Stimulated activated naive CD8-positive, alpha-beta T cell treated with anti-CD3 and anti-CD28 coated beads, Interleukin-15, amount 100 ng/mL, for 72 hours (primary cell): Measurements from ENCODE around the gene WBP4.

ENCODE experiments used
- ATAC-seq: fragments of 150-1000 bp; cut with Tn5 transposase; 2 replicates; pipeline ENCODE4 v1.10.0; 2021; ENCODE audit warnings: mild to moderate bottlenecking, moderate library complexity
- DNase-seq, 2 donors: peaks; one replicate each; pipeline ENCODE4 v3.0.0; 2021 to 2022
- H3K27ac Mint-ChIP-seq, 2 donors: one replicate each; pipeline ENCODE4 v1.8.0; 2022; ENCODE audit warnings: mild to moderate bottlenecking in 2 of 2, mixed read lengths in 2 of 2, moderate library complexity in 2 of 2
- H3K27me3 Mint-ChIP-seq: one replicate; pipeline ENCODE4 v1.8.0; 2022; ENCODE audit warnings: mixed read lengths
- H3K4me1 Mint-ChIP-seq: one replicate; pipeline ENCODE4 v1.8.0; 2022; ENCODE audit warnings: mild to moderate bottlenecking, mixed read lengths
- H3K4me3 Mint-ChIP-seq, 2 donors: one replicate each; pipeline ENCODE4 v1.8.0; 2022; ENCODE audit warnings: mild to moderate bottlenecking in 2 of 2, mixed read lengths in 2 of 2, moderate library complexity in 1 of 2
- H3K9me3 Mint-ChIP-seq, 2 donors: one replicate each; pipeline ENCODE4 v1.8.0; 2022; ENCODE audit warnings: mixed read lengths in 2 of 2

WBP4 gene, protein sequence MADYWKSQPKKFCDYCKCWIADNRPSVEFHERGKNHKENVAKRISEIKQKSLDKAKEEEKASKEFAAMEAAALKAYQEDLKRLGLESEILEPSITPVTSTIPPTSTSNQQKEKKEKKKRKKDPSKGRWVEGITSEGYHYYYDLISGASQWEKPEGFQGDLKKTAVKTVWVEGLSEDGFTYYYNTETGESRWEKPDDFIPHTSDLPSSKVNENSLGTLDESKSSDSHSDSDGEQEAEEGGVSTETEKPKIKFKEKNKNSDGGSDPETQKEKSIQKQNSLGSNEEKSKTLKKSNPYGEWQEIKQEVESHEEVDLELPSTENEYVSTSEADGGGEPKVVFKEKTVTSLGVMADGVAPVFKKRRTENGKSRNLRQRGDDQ

GRCh38 chr13:41061075-41061913 is at the start of gene WBP4:
Gene WBP4, plus strand, starts transcription at chr13:41061509. Its CDS starts 165 bp downstream, at chr13:41061674.
- DNase-seq (peak; percentile 93 to 94), ATAC-seq (peak; percentile 86)
- no peaks in the 10 kb centered on the region for H3K9me3 Mint-ChIP-seq
- H3K27me3 Mint-ChIP-seq = no peaks in the 10 kb centered on the region
- H3K4me1 Mint-ChIP-seq = peaks cover 76% of the 10 kb centered on the region
- peak within 1 kb of the TSS; percentile 99 to 100 for H3K27ac Mint-ChIP-seq
- peak within 1 kb of the TSS; percentile 98 to 100 for H3K4me3 Mint-ChIP-seq

- Mint-ChIP-seq H3K4me3 (peak overlapping the region in 1 of 2 donors; percentile 22), H3K27ac (peak overlapping the region in 1 of 2 donors; percentile 76), H3K4me1 (peaks cover 64% of the 10 kb centered on the region), H3K9me3 (no peaks in the 10 kb centered on the region), H3K27me3 (no peaks in the 10 kb centered on the region)
- DNase-seq (no peak), ATAC-seq (no peak)
These were observed 48.8 kb upstream of the WBP4 start for GRCh38 chr13:41012536-41012935.

GRCh38 chr13:41013835-41014234 is 47.5 kb upstream of the WBP4 start:
- peak; percentile 94 for ATAC-seq
- H3K27me3 Mint-ChIP-seq = no peaks in the 10 kb centered on the region

DNA sequence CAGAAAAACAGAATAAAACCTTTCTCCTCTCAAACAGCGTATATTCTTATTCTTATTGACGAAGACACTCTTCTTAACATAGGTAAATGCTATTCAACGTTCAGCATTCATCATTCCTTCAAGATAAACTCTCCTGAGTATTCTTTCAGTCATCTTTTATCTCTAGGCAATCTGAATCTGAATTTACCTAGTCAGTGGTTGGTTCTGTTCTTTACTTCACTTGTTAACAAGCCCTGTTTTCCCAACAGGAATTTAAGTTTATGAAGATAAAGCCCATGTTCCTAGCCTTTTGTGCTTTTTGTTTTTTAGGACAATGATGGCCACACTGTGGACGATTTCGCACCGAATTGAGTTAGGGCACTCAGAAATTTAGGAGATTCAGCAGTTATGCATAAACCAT is 45.4 kb upstream of the WBP4 start:
- Mint-ChIP-seq H3K4me3 (peak overlapping the region; percentile 83 to 95), H3K4me1 (peaks cover 49% of the 10 kb centered on the region), H3K9me3 (no peaks in the 10 kb centered on the region), H3K27ac (peak overlapping the region; percentile 90 to 95), H3K27me3 (no peaks in the 10 kb centered on the region)
- DNase-seq (no peak), ATAC-seq (no peak)

More at GRCh38 chr13:41013835-41014234, 47.5 kb upstream of the WBP4 start:
- Mint-ChIP-seq H3K4me1 (peaks cover 52% of the 10 kb centered on the region), H3K4me3 (peak overlapping the region; percentile 83 to 95), H3K9me3 (no peaks in the 10 kb centered on the region), H3K27ac (peak overlapping the region; percentile 70 to 85)
- no peak for DNase-seq

GRCh38 chr13:41017159-41017558 is 44.1 kb upstream of the WBP4 start:
- Mint-ChIP-seq H3K27ac (peak overlapping the region; percentile 98 to 99), H3K9me3 (no peaks in the 10 kb centered on the region), H3K4me1 (peaks cover 45% of the 10 kb centered on the region), H3K4me3 (peak overlapping the region; percentile 90 to 95), H3K27me3 (no peaks in the 10 kb centered on the region)
- ATAC-seq = peak; percentile 52
- DNase-seq = peak in 1 of 2 donors; percentile 31

GRCh38 chr13:41017817-41018601 is 43.3 kb upstream of the WBP4 start:
- peak overlapping the region; percentile 90 to 95 for H3K4me3 Mint-ChIP-seq
- no peaks in the 10 kb centered on the region for H3K27me3 Mint-ChIP-seq
- no peak for DNase-seq
- ATAC-seq = no peak
- H3K27ac Mint-ChIP-seq = peak overlapping the region; percentile 98 to 99
- peaks cover 40% of the 10 kb centered on the region for H3K4me1 Mint-ChIP-seq
- no peaks in the 10 kb centered on the region for H3K9me3 Mint-ChIP-seq

GRCh38 chr13:41018602-41018948 is 42.7 kb upstream of the WBP4 start:
- DNase-seq (no peak), ATAC-seq (no peak)
- Mint-ChIP-seq H3K27ac (peak overlapping the region; percentile 98), H3K9me3 (no peaks in the 10 kb centered on the region), H3K27me3 (no peaks in the 10 kb centered on the region), H3K4me1 (peaks cover 36% of the 10 kb centered on the region), H3K4me3 (peak overlapping the region; percentile 78 to 95)

- peaks cover 33% of the 10 kb centered on the region for H3K4me1 Mint-ChIP-seq
- no peaks in the 10 kb centered on the region for H3K9me3 Mint-ChIP-seq
- peak within 1 kb of the TSS; percentile 90 to 95 for H3K4me3 Mint-ChIP-seq
- peak within 1 kb of the TSS; percentile 98 to 99 for H3K27ac Mint-ChIP-seq
- ATAC-seq (peak; percentile 96), DNase-seq (peak; percentile 42 to 58)
- no peaks in the 10 kb centered on the region for H3K27me3 Mint-ChIP-seq
These were observed 42.3 kb upstream of the WBP4 start, which contains the start of gene ELF1 for GRCh38 chr13:41019011-41019487. Gene ELF1, minus strand, starts transcription at chr13:41019316. Its CDS starts 37,262 bp downstream, at chr13:40982054.

DNA sequence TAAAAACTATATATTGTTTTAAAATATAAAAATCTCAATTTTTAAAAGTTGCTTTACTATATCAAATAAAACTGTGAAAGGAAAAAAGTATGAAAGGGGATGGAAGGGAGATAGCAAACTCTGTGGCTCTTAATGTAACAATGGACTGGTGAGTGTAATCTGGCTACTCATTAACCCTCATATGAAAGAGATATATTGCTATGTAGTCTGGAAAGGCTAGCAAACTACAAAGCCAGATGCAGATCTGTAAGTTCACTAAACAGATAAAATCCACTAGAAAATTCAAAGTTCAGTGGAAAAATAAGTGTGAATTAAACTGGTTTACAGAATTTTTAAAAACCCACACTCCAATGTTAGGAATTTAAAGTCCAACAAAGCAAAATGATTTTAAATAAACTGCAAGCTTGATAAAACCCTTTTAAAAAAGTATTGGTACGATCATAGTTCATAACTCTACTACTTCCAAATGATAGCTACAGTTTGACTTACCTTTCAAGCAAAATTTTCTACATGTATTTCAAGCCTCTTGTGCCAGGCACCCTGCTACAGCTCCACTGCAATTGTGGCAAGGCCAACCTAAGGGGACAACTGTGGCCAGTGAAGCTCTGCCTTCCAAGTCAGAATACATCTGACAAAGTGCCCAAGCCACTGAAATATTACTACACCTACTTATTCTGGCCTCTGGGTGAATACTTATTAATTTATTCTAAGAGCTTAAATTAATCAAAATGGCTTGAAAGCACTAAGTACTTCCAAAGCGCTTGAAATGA is 41.5 kb upstream of the WBP4 start:
- DNase-seq (no peak), ATAC-seq (no peak)
- no peaks in the 10 kb centered on the region for H3K9me3 Mint-ChIP-seq
- peak overlapping the region in 1 of 2 donors; percentile 95 for H3K4me3 Mint-ChIP-seq
- H3K27me3 Mint-ChIP-seq = no peaks in the 10 kb centered on the region
- no peak overlapping the region for H3K27ac Mint-ChIP-seq
- peaks cover 33% of the 10 kb centered on the region for H3K4me1 Mint-ChIP-seq

DNA sequence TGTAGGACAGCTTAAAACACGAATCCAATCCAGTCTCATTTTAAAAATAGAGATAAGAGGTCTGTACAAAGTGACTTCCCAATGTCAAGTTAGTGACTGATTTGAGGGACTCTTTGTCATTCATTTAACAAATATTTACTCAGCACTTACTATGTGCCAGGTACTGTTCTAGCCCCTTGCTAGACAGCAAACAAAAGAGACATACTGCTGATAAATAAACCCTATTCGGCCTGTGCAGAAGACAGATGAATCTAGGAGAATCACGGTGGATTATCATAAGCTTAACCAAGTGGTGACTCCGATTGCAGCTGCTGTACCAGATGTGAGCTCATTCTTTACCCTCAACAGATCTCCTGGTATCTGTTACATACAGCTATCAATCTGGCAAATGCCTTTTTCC is 35.8 kb upstream of the WBP4 start:
- no peaks in the 10 kb centered on the region for H3K27me3 Mint-ChIP-seq
- DNase-seq (no peak), ATAC-seq (no peak)
- no peaks in the 10 kb centered on the region for H3K9me3 Mint-ChIP-seq
- no peak overlapping the region for H3K4me3 Mint-ChIP-seq
- peak overlapping the region in 1 of 2 donors; percentile 86 for H3K27ac Mint-ChIP-seq
- H3K4me1 Mint-ChIP-seq = peaks cover 43% of the 10 kb centered on the region

GRCh38 chr13:41026788-41027187 is 34.5 kb upstream of the WBP4 start:
- DNase-seq (no peak), ATAC-seq (no peak)
- H3K27me3 Mint-ChIP-seq = no peaks in the 10 kb centered on the region
- H3K4me3 Mint-ChIP-seq = no peak overlapping the region
- no peaks in the 10 kb centered on the region for H3K9me3 Mint-ChIP-seq
- no peak overlapping the region for H3K27ac Mint-ChIP-seq
- H3K4me1 Mint-ChIP-seq = peaks cover 43% of the 10 kb centered on the region

- DNase-seq (no peak), ATAC-seq (no peak)
- no peaks in the 10 kb centered on the region for H3K27me3 Mint-ChIP-seq
These were observed 33.3 kb upstream of the WBP4 start for GRCh38 chr13:41028051-41028450.

GRCh38 chr13:41029629-41030028 is 31.7 kb upstream of the WBP4 start:
- DNase-seq (no peak), ATAC-seq (peak; percentile 50)
- H3K4me1 Mint-ChIP-seq = peaks cover 42% of the 10 kb centered on the region
- H3K27ac Mint-ChIP-seq = no peak overlapping the region
- H3K27me3 Mint-ChIP-seq = no peaks in the 10 kb centered on the region
- H3K4me3 Mint-ChIP-seq = no peak overlapping the region
- H3K9me3 Mint-ChIP-seq = no peaks in the 10 kb centered on the region

More at GRCh38 chr13:41028051-41028450, 33.3 kb upstream of the WBP4 start:
- H3K9me3 Mint-ChIP-seq = no peaks in the 10 kb centered on the region
- H3K4me3 Mint-ChIP-seq = no peak overlapping the region
- H3K27ac Mint-ChIP-seq = no peak overlapping the region
- peaks cover 40% of the 10 kb centered on the region for H3K4me1 Mint-ChIP-seq

GRCh38 chr13:41032691-41033376 is 28.5 kb upstream of the WBP4 start:
- Mint-ChIP-seq H3K27me3 (no peaks in the 10 kb centered on the region), H3K9me3 (no peaks in the 10 kb centered on the region), H3K4me3 (no peak overlapping the region), H3K4me1 (peaks cover 32% of the 10 kb centered on the region), H3K27ac (no peak overlapping the region)
- ATAC-seq (peak; percentile 52), DNase-seq (no peak)
